HG03175 (cell line): ENCODE data around the gene DUOX1.

Experiments used
- ATAC-seq: cut with Tn5 transposase; IDR thresholded peaks from one replicate; pipeline ENCODE4 v1.9.1; 2021; ENCODE audit warnings: mild to moderate bottlenecking, moderate library complexity; ENCODE audit not compliant: unreplicated experiment

Gene DUOX1

GRCh38 chr15:45165536-45165935 lies 35.7 kb downstream of the DUOX1 start:
- ATAC-seq: no peak

GRCh38 chr15:45166834-45167630 lies 37.2 kb downstream of the DUOX1 start:
- peak; percentile 94 for ATAC-seq

- ATAC-seq: no peak
Observed at GRCh38 chr15:45167631-45168205, 37.9 kb downstream of the DUOX1 start.

GRCh38 chr15:45168286-45168685 lies 38.5 kb downstream of the DUOX1 start:
- no peak for ATAC-seq

- ATAC-seq: no peak
Observed at GRCh38 chr15:45168751-45169551, 39.2 kb downstream of the DUOX1 start.

- no peak for ATAC-seq
Observed at GRCh38 chr15:45169608-45170480, 40.0 kb downstream of the DUOX1 start.

- no peak for ATAC-seq
Observed at GRCh38 chr15:45171912-45172311, 42.1 kb downstream of the DUOX1 start.

- ATAC-seq: no peak
Observed at GRCh38 chr15:45174069-45174468, 44.3 kb downstream of the DUOX1 start.

- ATAC-seq: no peak
Observed at GRCh38 chr15:45174577-45174976, 44.8 kb downstream of the DUOX1 start.

- no peak for ATAC-seq
Observed at GRCh38 chr15:45177285-45177684, 47.5 kb downstream of the DUOX1 start.

- no peak for ATAC-seq
Observed at GRCh38 chr15:45179221-45179985, 49.6 kb downstream of the DUOX1 start.

GRCh38 chr15:45180201-45180600 lies 50.4 kb downstream of the DUOX1 start:
- peak; percentile 55 for ATAC-seq

GRCh38 chr15:45180648-45181436 lies 51.0 kb downstream of the DUOX1 start:
- no peak for ATAC-seq

- no peak for ATAC-seq
Observed at GRCh38 chr15:45181491-45182285, 51.9 kb downstream of the DUOX1 start.

GRCh38 chr15:45182996-45183395 lies 53.2 kb downstream of the DUOX1 start:
- ATAC-seq: no peak

GRCh38 chr15:45183511-45183910 lies 53.7 kb downstream of the DUOX1 start:
- ATAC-seq: no peak

GRCh38 chr15:45184562-45185041 lies 54.8 kb downstream of the DUOX1 start:
- no peak for ATAC-seq

GRCh38 chr15:45185069-45185779 lies 55.4 kb downstream of the DUOX1 start:
- no peak for ATAC-seq
